ENCODE data around the gene HOXC10. TPM values are rescaled to one million over a fixed set of nuclear protein-coding genes. Genes with fewer than 3 reads are reported as not detected.

The HOXC10 gene
- total RNA-seq, 1 experiment from 2014 or later, result not detected

DNA sequence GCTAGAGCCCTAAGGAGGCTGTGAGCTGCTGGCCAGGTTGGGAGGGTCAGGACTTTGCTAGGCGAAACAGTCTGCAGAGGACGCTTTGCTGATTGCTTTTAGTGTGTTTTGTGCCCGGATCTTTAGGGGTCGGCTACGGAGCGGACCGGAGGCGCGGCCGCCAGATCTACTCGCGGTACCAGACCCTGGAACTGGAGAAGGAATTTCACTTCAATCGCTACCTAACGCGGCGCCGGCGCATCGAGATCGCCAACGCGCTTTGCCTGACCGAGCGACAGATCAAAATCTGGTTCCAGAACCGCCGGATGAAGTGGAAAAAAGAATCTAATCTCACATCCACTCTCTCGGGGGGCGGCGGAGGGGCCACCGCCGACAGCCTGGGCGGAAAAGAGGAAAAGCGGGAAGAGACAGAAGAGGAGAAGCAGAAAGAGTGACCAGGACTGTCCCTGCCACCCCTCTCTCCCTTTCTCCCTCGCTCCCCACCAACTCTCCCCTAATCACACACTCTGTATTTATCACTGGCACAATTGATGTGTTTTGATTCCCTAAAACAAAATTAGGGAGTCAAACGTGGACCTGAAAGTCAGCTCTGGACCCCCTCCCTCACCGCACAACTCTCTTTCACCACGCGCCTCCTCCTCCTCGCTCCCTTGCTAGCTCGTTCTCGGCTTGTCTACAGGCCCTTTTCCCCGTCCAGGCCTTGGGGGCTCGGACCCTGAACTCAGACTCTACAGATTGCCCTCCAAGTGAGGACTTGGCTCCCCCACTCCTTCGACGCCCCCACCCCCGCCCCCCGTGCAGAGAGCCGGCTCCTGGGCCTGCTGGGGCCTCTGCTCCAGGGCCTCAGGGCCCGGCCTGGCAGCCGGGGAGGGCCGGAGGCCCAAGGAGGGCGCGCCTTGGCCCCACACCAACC lies 44.8 kb downstream of the HOXC10 start:
- TF ChIP-seq, protein P1, sequence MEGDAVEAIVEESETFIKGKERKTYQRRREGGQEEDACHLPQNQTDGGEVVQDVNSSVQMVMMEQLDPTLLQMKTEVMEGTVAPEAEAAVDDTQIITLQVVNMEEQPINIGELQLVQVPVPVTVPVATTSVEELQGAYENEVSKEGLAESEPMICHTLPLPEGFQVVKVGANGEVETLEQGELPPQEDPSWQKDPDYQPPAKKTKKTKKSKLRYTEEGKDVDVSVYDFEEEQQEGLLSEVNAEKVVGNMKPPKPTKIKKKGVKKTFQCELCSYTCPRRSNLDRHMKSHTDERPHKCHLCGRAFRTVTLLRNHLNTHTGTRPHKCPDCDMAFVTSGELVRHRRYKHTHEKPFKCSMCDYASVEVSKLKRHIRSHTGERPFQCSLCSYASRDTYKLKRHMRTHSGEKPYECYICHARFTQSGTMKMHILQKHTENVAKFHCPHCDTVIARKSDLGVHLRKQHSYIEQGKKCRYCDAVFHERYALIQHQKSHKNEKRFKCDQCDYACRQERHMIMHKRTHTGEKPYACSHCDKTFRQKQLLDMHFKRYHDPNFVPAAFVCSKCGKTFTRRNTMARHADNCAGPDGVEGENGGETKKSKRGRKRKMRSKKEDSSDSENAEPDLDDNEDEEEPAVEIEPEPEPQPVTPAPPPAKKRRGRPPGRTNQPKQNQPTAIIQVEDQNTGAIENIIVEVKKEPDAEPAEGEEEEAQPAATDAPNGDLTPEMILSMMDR (IDR thresholded peaks at IDR 0.05; ENCODE audit: unreplicated experiment), result no peak
- intact Hi-C loops (cut with micrococcal nuclease), result no loop called here
- Mint-ChIP-seq H3K9me3 (ENCODE audit: unreplicated experiment) (no peaks in the 10 kb centered on the region), H3K36me3 (ENCODE audit: insufficient read depth, unreplicated experiment) (peaks cover 20% of the 10 kb centered on the region), H3K4me3 (ENCODE audit: unreplicated experiment) (no peak overlapping the region), H3K27me3 (ENCODE audit: insufficient read depth, unreplicated experiment) (no peaks in the 10 kb centered on the region), H3K27ac (ENCODE audit: low read depth, unreplicated experiment) (no peak overlapping the region), H3K4me1 (ENCODE audit: insufficient read depth, unreplicated experiment) (peaks cover 5% of the 10 kb centered on the region)
- DNase-seq (ENCODE audit: unreplicated experiment), result no peak
- POLR2A ChIA-PET, result interaction anchor here (0.6 to 3.7 kb wide), 3 partner anchors 8 to 160 kb away, joined by 3 to 35 read pairs (median 3); no protein-coding TSS in a partner anchor
- no TSS peak for BruUV-seq (replicated peaks)
- CTCF ChIA-PET, result interaction anchor here (0.6 to 9.4 kb wide), 6 partner anchors 13 to 375 kb away, joined by 3 to 233 read pairs (median 20); partner anchors contain the start of genes HOXC8 and SMUG1

DNA sequence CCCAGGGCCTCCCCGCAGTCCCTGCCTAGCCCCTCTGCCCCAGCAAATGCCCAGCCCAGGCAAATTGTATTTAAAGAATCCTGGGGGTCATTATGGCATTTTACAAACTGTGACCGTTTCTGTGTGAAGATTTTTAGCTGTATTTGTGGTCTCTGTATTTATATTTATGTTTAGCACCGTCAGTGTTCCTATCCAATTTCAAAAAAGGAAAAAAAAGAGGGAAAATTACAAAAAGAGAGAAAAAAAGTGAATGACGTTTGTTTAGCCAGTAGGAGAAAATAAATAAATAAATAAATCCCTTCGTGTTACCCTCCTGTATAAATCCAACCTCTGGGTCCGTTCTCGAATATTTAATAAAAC lies 45.5 kb downstream of the HOXC10 start:
- intact Hi-C loops (cut with micrococcal nuclease), result no loop called here
- Mint-ChIP-seq H3K27ac (ENCODE audit: low read depth, unreplicated experiment) (no peak overlapping the region), H3K27me3 (ENCODE audit: insufficient read depth, unreplicated experiment) (no peaks in the 10 kb centered on the region), H3K4me1 (ENCODE audit: insufficient read depth, unreplicated experiment) (peaks cover 5% of the 10 kb centered on the region), H3K9me3 (ENCODE audit: unreplicated experiment) (no peaks in the 10 kb centered on the region), H3K36me3 (ENCODE audit: insufficient read depth, unreplicated experiment) (peaks cover 20% of the 10 kb centered on the region), H3K4me3 (ENCODE audit: unreplicated experiment) (no peak overlapping the region)
- CTCF ChIA-PET, result interaction anchor here (3.4 to 9.4 kb wide), 3 partner anchors 23 to 176 kb away, joined by 33 to 233 read pairs (median 54); partner anchors contain the start of genes HOXC8 and SMUG1
- no TSS peak for BruUV-seq (replicated peaks)
- no peak for DNase-seq (ENCODE audit: unreplicated experiment)
- TF ChIP-seq, protein P1 (IDR thresholded peaks at IDR 0.05; ENCODE audit: unreplicated experiment), result no peak
- POLR2A ChIA-PET, result interaction anchor here (0.6 to 1.0 kb wide), 2 partner anchors 8 to 159 kb away, joined by 3 read pairs; no protein-coding TSS in a partner anchor

DNA sequence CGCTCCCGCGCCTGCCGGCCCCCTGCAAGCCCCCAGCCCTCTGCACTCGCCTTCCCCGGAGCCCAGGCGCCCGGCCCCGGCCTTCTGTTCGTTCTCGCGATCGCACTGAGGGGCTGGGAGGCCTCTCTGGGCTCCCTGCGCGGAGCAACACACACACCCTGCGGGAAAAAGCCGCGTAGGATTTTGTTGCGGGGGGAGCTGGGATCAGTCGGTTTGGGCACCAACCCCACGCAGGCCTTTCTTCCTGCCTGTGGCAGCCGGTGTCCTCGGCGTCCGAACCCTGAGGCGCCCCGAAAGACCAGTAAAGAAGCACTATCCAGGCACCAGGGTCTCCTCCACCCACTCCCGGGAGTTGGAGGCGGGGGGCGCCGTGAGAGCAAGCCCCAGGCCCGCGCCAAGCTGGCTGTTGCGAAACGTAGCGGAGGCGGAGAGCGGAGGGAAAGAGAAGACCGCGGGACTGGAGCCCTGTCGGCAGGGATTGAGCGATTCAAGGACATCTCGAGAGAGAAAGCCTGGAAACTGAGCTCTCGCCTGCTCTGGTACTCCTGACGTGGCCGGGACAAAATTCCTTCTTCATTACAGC lies 46.0 kb downstream of the HOXC10 start:
- DNase-seq (ENCODE audit: unreplicated experiment), result no peak
- Mint-ChIP-seq H3K4me3 (ENCODE audit: unreplicated experiment) (no peak overlapping the region), H3K27ac (ENCODE audit: low read depth, unreplicated experiment) (no peak overlapping the region), H3K27me3 (ENCODE audit: insufficient read depth, unreplicated experiment) (no peaks in the 10 kb centered on the region), H3K9me3 (ENCODE audit: unreplicated experiment) (no peaks in the 10 kb centered on the region), H3K4me1 (ENCODE audit: insufficient read depth, unreplicated experiment) (peaks cover 5% of the 10 kb centered on the region), H3K36me3 (ENCODE audit: insufficient read depth, unreplicated experiment) (peaks cover 20% of the 10 kb centered on the region)
- BruUV-seq (replicated peaks), result no TSS peak
- TF ChIP-seq, protein P1 (IDR thresholded peaks at IDR 0.05; ENCODE audit: unreplicated experiment), result no peak
- ChIA-PET POLR2A (interaction anchor here (0.7 to 2.6 kb wide), 3 partner anchors 9 to 98 kb away, joined by 3 to 31 read pairs (median 3); no protein-coding TSS in a partner anchor), CTCF (interaction anchor here (0.6 to 9.4 kb wide), 9 partner anchors 8 to 285 kb away, joined by 3 to 233 read pairs (median 7); partner anchors contain the start of genes HOXC8 and SMUG1)
- intact Hi-C loops (cut with micrococcal nuclease), result no loop called here

DNA sequence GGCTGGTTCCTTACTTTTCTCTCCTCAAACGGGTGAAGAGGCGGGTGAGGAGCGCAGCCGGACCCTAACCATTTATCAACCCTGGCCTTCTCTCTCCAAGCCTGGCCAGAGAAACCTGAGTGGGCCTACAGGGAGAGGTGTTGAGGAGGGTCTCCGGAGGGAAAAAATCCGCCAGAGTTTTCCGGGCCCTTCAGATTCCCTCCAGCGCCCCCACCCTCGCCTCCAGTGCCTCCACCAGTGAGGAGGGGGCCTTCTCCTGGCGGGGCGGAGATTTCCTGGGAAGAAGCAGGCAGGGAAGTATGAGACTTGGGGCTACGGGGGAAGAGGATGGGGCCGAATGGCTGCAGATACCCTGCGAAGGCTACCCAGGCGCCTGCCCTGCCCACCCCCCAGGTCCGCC lies 46.5 kb downstream of the HOXC10 start:
- POLR2A ChIA-PET, result interaction anchor here (0.7 to 2.6 kb wide), 5 partner anchors 15 to 355 kb away, joined by 3 to 31 read pairs (median 4); partner anchors contain the start of gene SMUG1
- intact Hi-C loops (cut with micrococcal nuclease), result no loop called here
- H3K4me1 Mint-ChIP-seq (ENCODE audit: insufficient read depth, unreplicated experiment), result peaks cover 5% of the 10 kb centered on the region

More for the DNA sequence above, 46.5 kb downstream of the HOXC10 start:
- H3K27ac Mint-ChIP-seq (ENCODE audit: low read depth, unreplicated experiment), result no peak overlapping the region
- peaks cover 20% of the 10 kb centered on the region for H3K36me3 Mint-ChIP-seq (ENCODE audit: insufficient read depth, unreplicated experiment)
- no peaks in the 10 kb centered on the region for H3K9me3 Mint-ChIP-seq (ENCODE audit: unreplicated experiment)
- no peak overlapping the region for H3K4me3 Mint-ChIP-seq (ENCODE audit: unreplicated experiment)
- TF ChIP-seq, protein P1 (IDR thresholded peaks at IDR 0.05; ENCODE audit: unreplicated experiment), result no peak
- no peaks in the 10 kb centered on the region for H3K27me3 Mint-ChIP-seq (ENCODE audit: insufficient read depth, unreplicated experiment)
- no TSS peak for BruUV-seq (replicated peaks)
- no peak for DNase-seq (ENCODE audit: unreplicated experiment)
- CTCF ChIA-PET, result interaction anchor here (0.6 to 9.4 kb wide), 14 partner anchors 8 to 799 kb away, joined by 3 to 233 read pairs (median 5); partner anchors contain the start of genes HOXC8 and SMUG1

Data from MCF 10A (cell line).